Measurements from ENCODE around the gene TNFRSF21. TPM values are rescaled to one million over a fixed set of nuclear protein-coding genes. Genes with fewer than 3 reads are reported as not detected.

The TNFRSF21 gene
- total and polyA plus RNA-seq, 2 donors: 10.7 to 30.2 TPM

GRCh38 chr6:47195011-47195650, 114.6 kb downstream of the TNFRSF21 start:
- 94% methylated on average over 4 of the region's 4 CpGs for WGBS
- DNase-seq (ENCODE audit: low read depth in 6 of 9, low spot score in 9 of 9): no peak
- Histone ChIP-seq H3K4me3 (ENCODE audit: low read length in 2 of 2) (no peak overlapping the region), H3K27me3 (ENCODE audit: control insufficient read depth in 2 of 2, insufficient read depth in 1 of 2, low read length in 1 of 2) (no peaks in the 10 kb centered on the region), H3K27ac (ENCODE audit: low read depth in 1 of 2, low read length in 1 of 2) (no peak overlapping the region), H3K9me3 (ENCODE audit: control insufficient read depth in 2 of 2, insufficient read depth in 1 of 2, low read length in 1 of 2) (no peaks in the 10 kb centered on the region), H3K4me1 (ENCODE audit: control insufficient read depth in 2 of 2, insufficient read depth in 2 of 2, low read length in 2 of 2) (peaks cover 4 to 7% of the 10 kb centered on the region in 2 donors), H3K36me3 (ENCODE audit: control insufficient read depth in 2 of 2, insufficient read depth in 2 of 2, low read length in 1 of 2) (no peaks in the 10 kb centered on the region)

GRCh38 chr6:47188588-47189021, 121.1 kb downstream of the TNFRSF21 start:
- Histone ChIP-seq H3K9me3 (ENCODE audit: control insufficient read depth in 2 of 2, insufficient read depth in 1 of 2, low read length in 1 of 2) (no peaks in the 10 kb centered on the region), H3K4me3 (ENCODE audit: low read length in 2 of 2) (no peak overlapping the region), H3K27me3 (ENCODE audit: control insufficient read depth in 2 of 2, insufficient read depth in 1 of 2, low read length in 1 of 2) (no peaks in the 10 kb centered on the region), H3K27ac (ENCODE audit: low read depth in 1 of 2, low read length in 1 of 2) (no peak overlapping the region), H3K4me1 (ENCODE audit: control insufficient read depth in 2 of 2, insufficient read depth in 2 of 2, low read length in 2 of 2) (no peaks in the 10 kb centered on the region), H3K36me3 (ENCODE audit: control insufficient read depth in 2 of 2, insufficient read depth in 2 of 2, low read length in 1 of 2) (no peaks in the 10 kb centered on the region)
- WGBS: 98% methylated on average over 1 of the region's 1 CpG
- DNase-seq (ENCODE audit: low read depth in 6 of 9, low spot score in 9 of 9): no peak

DNA sequence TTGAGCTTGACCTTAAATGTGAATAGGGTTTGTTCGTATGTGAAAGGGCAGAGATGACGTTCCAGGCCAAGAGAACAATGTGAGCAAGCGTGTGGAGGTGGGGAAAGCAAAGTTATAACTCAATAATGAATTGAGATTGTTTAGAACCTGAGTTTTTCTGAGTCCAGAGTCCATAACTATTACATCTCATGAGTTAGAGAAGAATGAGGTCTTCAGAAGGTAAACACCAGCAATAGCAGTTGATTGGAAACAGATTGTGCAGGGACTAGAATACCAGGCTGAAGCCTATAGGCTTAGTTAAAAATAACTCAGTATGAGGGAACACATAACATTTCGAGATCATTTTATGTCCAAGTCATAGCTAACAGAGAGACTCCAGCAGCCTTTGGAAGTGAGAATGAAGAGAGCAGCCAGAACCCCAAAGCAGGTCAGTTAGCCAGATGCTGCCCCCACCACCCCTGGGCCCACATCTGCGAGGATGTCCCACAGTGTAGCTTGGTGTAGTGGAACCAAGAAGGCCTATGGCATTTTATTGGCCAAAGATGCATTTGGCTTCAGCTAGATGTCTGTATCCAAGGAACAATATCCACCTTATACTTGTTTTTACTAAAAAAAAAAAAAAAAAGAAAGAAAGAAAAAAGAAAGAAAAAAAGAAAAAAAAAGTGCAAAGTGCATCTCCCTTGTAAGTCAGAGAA, 121.7 kb downstream of the TNFRSF21 start:
- no peak overlapping the region for H3K4me3 ChIP-seq (ENCODE audit: low read length in 2 of 2)
- no peak for DNase-seq (ENCODE audit: low read depth in 6 of 9, low spot score in 9 of 9)
- H3K4me1 ChIP-seq (ENCODE audit: control insufficient read depth in 2 of 2, insufficient read depth in 2 of 2, low read length in 2 of 2): no peaks in the 10 kb centered on the region
- no peaks in the 10 kb centered on the region for H3K36me3 ChIP-seq (ENCODE audit: control insufficient read depth in 2 of 2, insufficient read depth in 2 of 2, low read length in 1 of 2)
- H3K27me3 ChIP-seq (ENCODE audit: control insufficient read depth in 2 of 2, insufficient read depth in 1 of 2, low read length in 1 of 2): no peaks in the 10 kb centered on the region
- H3K27ac ChIP-seq (ENCODE audit: low read depth in 1 of 2, low read length in 1 of 2): no peak overlapping the region
- H3K9me3 ChIP-seq (ENCODE audit: control insufficient read depth in 2 of 2, insufficient read depth in 1 of 2, low read length in 1 of 2): no peaks in the 10 kb centered on the region
- 97% methylated on average over 5 of the region's 5 CpGs for WGBS

- H3K36me3 ChIP-seq (ENCODE audit: control insufficient read depth in 2 of 2, insufficient read depth in 2 of 2, low read length in 1 of 2): no peaks in the 10 kb centered on the region
- DNase-seq (ENCODE audit: low read depth in 6 of 9, low spot score in 9 of 9): no peak
- no peaks in the 10 kb centered on the region for H3K27me3 ChIP-seq (ENCODE audit: control insufficient read depth in 2 of 2, insufficient read depth in 1 of 2, low read length in 1 of 2)
- H3K4me3 ChIP-seq (ENCODE audit: low read length in 2 of 2): no peak overlapping the region
- H3K9me3 ChIP-seq (ENCODE audit: control insufficient read depth in 2 of 2, insufficient read depth in 1 of 2, low read length in 1 of 2): no peaks in the 10 kb centered on the region
- 99% methylated on average over 1 of the region's 1 CpG for WGBS
- H3K27ac ChIP-seq (ENCODE audit: low read depth in 1 of 2, low read length in 1 of 2): no peak overlapping the region
- H3K4me1 ChIP-seq (ENCODE audit: control insufficient read depth in 2 of 2, insufficient read depth in 2 of 2, low read length in 2 of 2): no peaks in the 10 kb centered on the region
Measured at GRCh38 chr6:47187113-47187512, 122.6 kb downstream of the TNFRSF21 start.

DNA sequence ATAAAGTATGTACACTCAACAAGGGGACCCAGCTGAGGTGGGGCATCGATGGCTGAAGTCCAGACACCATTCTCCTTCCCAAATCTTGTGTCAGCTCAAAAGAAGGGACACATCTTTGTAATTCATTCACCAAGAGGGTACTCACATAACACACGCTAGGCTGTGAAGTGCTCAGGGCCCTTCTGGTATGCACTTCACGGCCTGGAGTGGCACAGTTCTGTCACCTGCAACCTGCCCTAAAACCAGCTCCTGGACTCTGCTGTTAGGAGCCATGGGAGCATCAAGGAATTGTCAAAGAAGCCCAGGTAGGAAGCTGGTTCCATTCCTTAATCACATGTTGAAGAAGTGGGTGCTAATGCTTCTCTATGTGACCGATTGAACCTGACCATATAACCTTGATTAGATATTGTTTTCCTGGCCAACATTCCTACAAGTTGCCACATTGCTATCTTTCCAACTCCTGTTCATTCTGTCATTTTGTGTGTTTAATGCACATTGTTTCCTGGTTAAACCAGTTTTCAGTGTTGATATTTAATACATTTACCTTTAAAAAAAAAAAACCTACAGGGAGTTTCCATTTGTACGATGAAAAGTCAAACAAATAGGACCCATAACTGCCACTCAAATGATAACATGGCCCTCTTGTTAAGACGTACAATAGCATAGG, 127.3 kb downstream of the TNFRSF21 start:
- no peak for DNase-seq (ENCODE audit: low read depth in 6 of 9, low spot score in 9 of 9)

GRCh38 chr6:47181681-47182080, 128.0 kb downstream of the TNFRSF21 start:
- no peak for DNase-seq (ENCODE audit: low read depth in 6 of 9, low spot score in 9 of 9)
- Histone ChIP-seq H3K36me3 (ENCODE audit: control insufficient read depth in 2 of 2, insufficient read depth in 2 of 2, low read length in 1 of 2) (no peaks in the 10 kb centered on the region), H3K27ac (ENCODE audit: low read depth in 1 of 2, low read length in 1 of 2) (no peak overlapping the region), H3K4me3 (ENCODE audit: low read length in 2 of 2) (no peak overlapping the region), H3K9me3 (ENCODE audit: control insufficient read depth in 2 of 2, insufficient read depth in 1 of 2, low read length in 1 of 2) (no peaks in the 10 kb centered on the region), H3K4me1 (ENCODE audit: control insufficient read depth in 2 of 2, insufficient read depth in 2 of 2, low read length in 2 of 2) (no peaks in the 10 kb centered on the region), H3K27me3 (ENCODE audit: control insufficient read depth in 2 of 2, insufficient read depth in 1 of 2, low read length in 1 of 2) (no peaks in the 10 kb centered on the region)
- over 99% methylated on average over 5 of the region's 5 CpGs for WGBS

More for the DNA sequence above, 127.3 kb downstream of the TNFRSF21 start:
- no peaks in the 10 kb centered on the region for H3K36me3 ChIP-seq (ENCODE audit: control insufficient read depth in 2 of 2, insufficient read depth in 2 of 2, low read length in 1 of 2)
- H3K27ac ChIP-seq (ENCODE audit: low read depth in 1 of 2, low read length in 1 of 2): no peak overlapping the region
- no peak overlapping the region for H3K4me3 ChIP-seq (ENCODE audit: low read length in 2 of 2)
- H3K9me3 ChIP-seq (ENCODE audit: control insufficient read depth in 2 of 2, insufficient read depth in 1 of 2, low read length in 1 of 2): no peaks in the 10 kb centered on the region
- WGBS: 95% methylated on average over 6 of the region's 6 CpGs
- H3K27me3 ChIP-seq (ENCODE audit: control insufficient read depth in 2 of 2, insufficient read depth in 1 of 2, low read length in 1 of 2): no peaks in the 10 kb centered on the region
- H3K4me1 ChIP-seq (ENCODE audit: control insufficient read depth in 2 of 2, insufficient read depth in 2 of 2, low read length in 2 of 2): no peaks in the 10 kb centered on the region

Other genes with a start within 250 kb of the TNFRSF21 start
- gene CD2AP, start 167.9 kb upstream of the TNFRSF21 start, total RNA-seq: 32.8 TPM
- 28.0 TPM for gene CD2AP, start 167.9 kb upstream of the TNFRSF21 start, polyA plus RNA-seq